ENCODE data around the gene APLP2.

DNA sequence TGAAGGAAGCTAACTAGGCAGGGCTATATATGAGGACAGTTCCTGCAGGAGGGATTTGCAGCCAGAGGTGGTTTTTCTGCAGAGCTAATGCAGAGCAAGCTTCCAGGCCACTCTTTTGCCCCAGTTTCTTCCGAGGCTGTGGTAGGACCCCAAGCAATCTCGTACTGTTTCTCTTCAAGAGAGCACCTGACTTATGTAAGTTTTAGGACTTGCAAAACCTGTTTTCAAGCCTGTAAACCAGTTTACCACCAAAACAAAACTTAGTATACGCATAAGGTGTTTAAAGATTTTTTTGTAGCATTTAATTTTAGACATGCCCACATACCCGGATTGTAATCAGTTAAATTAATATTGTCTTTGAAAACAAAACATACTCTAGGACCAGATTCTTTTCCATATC, 7.7 kb upstream of the APLP2 start:
- TF ChIP-seq CTCF (IDR thresholded peaks at IDR 0.05 in 2 of 3, conservative IDR thresholded peaks at IDR 0.05 in 1 of 3; ENCODE audit: borderline replicate concordance in 1 of 3, insufficient read depth in 1 of 3, low read depth in 2 of 3, low read length in 2 of 3) (no peak), POLR2AphosphoS5 (IDR thresholded peaks at IDR 0.05; ENCODE audit: low read depth, low read length) (no peak), FOSL1 (IDR thresholded peaks at IDR 0.05; ENCODE audit: low read depth) (no peak), SIN3A (IDR thresholded peaks at IDR 0.05; ENCODE audit: low read depth) (no peak), YY1 (IDR thresholded peaks at IDR 0.05; ENCODE audit: extremely low read depth, insufficient replicate concordance, low read depth, low read length) (no peak), TCF7L2 (IDR thresholded peaks at IDR 0.05; ENCODE audit: borderline replicate concordance, extremely low read depth, insufficient read depth, insufficient read length) (no peak), POLR2A (IDR thresholded peaks at IDR 0.05; ENCODE audit: borderline replicate concordance, extremely low read depth, insufficient read depth, insufficient read length) (no peak), RAD21 (IDR thresholded peaks at IDR 0.05; ENCODE audit: low read depth) (no peak), ZFX (IDR thresholded peaks at IDR 0.05) (no peak)
- TF ChIP-seq, protein P1, sequence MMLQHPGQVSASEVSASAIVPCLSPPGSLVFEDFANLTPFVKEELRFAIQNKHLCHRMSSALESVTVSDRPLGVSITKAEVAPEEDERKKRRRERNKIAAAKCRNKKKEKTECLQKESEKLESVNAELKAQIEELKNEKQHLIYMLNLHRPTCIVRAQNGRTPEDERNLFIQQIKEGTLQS (IDR thresholded peaks at IDR 0.05) = no peak
- TF ChIP-seq, protein P2, sequence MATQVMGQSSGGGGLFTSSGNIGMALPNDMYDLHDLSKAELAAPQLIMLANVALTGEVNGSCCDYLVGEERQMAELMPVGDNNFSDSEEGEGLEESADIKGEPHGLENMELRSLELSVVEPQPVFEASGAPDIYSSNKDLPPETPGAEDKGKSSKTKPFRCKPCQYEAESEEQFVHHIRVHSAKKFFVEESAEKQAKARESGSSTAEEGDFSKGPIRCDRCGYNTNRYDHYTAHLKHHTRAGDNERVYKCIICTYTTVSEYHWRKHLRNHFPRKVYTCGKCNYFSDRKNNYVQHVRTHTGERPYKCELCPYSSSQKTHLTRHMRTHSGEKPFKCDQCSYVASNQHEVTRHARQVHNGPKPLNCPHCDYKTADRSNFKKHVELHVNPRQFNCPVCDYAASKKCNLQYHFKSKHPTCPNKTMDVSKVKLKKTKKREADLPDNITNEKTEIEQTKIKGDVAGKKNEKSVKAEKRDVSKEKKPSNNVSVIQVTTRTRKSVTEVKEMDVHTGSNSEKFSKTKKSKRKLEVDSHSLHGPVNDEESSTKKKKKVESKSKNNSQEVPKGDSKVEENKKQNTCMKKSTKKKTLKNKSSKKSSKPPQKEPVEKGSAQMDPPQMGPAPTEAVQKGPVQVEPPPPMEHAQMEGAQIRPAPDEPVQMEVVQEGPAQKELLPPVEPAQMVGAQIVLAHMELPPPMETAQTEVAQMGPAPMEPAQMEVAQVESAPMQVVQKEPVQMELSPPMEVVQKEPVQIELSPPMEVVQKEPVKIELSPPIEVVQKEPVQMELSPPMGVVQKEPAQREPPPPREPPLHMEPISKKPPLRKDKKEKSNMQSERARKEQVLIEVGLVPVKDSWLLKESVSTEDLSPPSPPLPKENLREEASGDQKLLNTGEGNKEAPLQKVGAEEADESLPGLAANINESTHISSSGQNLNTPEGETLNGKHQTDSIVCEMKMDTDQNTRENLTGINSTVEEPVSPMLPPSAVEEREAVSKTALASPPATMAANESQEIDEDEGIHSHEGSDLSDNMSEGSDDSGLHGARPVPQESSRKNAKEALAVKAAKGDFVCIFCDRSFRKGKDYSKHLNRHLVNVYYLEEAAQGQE (IDR thresholded peaks at IDR 0.05; ENCODE audit: low read depth) = no peak
